Measurements from ENCODE around the gene FKBP15.

DNA sequence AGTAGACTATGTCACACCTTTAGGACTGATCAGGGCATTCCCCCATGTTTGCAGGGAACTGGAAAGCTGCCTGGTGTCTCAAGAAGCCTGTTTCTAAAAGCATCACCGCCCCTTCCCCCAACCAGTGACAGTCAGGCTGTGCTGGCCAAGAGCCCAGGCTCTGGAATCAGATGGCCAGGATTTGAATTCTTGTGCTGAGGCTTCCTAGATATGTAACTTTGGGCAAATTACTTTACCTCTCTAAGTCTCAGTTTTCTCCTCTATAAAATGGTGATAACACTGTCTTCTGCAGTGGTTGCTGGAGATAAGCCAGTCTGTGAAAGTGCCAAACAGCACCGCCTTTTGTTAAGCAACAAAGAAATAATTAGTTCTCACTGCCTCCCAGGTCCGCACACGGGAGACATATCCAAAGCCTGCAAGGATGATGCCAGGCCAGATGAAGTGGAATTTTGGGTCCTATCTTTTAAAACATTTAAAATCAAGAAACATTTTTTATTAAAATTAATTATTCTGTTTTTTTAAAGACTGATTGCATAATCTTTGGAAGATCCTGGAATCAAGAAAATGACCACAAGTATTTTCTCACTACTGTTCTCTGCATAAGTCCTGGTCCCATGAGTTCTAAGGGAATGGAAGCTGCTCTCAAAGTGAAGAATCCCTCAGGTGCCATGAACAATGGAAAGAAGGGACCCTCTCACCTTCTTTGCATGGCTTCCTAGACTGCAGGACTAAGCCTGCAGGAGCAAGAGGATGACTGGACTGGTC, 56.4 kb downstream of the FKBP15 start:
- no peak for TF ChIP-seq CTCF (IDR thresholded peaks at IDR 0.05)
- no peak for TF ChIP-seq POLR2A (IDR thresholded peaks at IDR 0.05)
